ENCODE measurements around the gene PARD6G. TPM values are rescaled to one million over a fixed set of nuclear protein-coding genes. Genes with fewer than 3 reads are reported as not detected.

PARD6G gene
- total and polyA plus RNA-seq, 10 of the 15 experiments (the other 5 are each of a cell fraction or from before 2014, with no cell fraction given), result 0.20 to 2.0 (median 0.60) TPM

DNA sequence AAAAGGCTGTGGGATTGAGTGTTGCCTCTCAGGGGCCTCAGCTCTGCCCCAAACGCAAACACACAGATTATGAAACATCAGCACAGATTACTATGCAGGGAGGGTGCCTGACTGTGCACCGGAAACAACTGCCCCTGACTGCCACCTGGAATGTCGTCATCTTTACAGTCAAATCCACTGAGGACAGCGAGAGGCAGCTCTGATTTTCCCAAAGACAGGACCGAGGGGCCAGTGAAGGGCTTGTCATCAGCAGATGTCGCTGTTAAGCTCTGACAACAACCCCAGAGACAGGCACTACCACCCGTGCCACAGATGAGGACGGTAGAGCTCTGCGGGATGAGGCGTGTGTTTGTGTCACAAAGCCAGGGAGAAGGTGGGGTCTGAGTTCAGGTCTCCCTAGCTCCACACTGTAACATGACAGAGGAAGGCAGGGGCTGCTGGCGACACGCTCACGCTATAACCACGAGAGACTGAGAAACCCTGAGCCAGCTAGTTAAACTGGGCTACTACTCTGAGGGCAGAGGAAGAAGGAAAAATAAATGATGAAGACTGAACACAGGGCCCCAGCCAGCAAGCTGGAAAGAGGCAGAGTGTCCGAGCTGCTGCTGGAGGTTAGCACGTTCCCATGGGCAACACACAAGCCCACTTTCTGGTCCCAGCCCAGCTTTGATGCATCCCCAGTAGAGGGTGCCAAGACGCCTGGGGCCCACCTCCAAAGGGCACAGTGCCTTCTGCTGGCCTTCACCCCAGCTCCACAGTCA, 47.0 kb downstream of the PARD6G start (continued):
- TF ChIP-seq, protein P1, sequence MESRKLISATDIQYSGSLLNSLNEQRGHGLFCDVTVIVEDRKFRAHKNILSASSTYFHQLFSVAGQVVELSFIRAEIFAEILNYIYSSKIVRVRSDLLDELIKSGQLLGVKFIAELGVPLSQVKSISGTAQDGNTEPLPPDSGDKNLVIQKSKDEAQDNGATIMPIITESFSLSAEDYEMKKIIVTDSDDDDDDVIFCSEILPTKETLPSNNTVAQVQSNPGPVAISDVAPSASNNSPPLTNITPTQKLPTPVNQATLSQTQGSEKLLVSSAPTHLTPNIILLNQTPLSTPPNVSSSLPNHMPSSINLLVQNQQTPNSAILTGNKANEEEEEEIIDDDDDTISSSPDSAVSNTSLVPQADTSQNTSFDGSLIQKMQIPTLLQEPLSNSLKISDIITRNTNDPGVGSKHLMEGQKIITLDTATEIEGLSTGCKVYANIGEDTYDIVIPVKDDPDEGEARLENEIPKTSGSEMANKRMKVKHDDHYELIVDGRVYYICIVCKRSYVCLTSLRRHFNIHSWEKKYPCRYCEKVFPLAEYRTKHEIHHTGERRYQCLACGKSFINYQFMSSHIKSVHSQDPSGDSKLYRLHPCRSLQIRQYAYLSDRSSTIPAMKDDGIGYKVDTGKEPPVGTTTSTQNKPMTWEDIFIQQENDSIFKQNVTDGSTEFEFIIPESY (IDR thresholded peaks at IDR 0.05), result no peak
- TF ChIP-seq RAD21 (IDR thresholded peaks at IDR 0.05; ENCODE audit: insufficient read depth, low read depth, low read length) (peak; percentile 63), SMC3 (IDR thresholded peaks at IDR 0.05; ENCODE audit: borderline replicate concordance, low read length) (peak; percentile 15; the same call in 1 of the 2 replicates), PML (IDR thresholded peaks at IDR 0.05; ENCODE audit: low read length) (no peak), IRF4 (IDR thresholded peaks at IDR 0.05; ENCODE audit: low read depth, low read length) (no peak)
- TF ChIP-seq, protein P2, sequence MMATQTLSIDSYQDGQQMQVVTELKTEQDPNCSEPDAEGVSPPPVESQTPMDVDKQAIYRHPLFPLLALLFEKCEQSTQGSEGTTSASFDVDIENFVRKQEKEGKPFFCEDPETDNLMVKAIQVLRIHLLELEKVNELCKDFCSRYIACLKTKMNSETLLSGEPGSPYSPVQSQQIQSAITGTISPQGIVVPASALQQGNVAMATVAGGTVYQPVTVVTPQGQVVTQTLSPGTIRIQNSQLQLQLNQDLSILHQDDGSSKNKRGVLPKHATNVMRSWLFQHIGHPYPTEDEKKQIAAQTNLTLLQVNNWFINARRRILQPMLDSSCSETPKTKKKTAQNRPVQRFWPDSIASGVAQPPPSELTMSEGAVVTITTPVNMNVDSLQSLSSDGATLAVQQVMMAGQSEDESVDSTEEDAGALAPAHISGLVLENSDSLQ (IDR thresholded peaks at IDR 0.05), result no peak
- TF ChIP-seq, protein P3, sequence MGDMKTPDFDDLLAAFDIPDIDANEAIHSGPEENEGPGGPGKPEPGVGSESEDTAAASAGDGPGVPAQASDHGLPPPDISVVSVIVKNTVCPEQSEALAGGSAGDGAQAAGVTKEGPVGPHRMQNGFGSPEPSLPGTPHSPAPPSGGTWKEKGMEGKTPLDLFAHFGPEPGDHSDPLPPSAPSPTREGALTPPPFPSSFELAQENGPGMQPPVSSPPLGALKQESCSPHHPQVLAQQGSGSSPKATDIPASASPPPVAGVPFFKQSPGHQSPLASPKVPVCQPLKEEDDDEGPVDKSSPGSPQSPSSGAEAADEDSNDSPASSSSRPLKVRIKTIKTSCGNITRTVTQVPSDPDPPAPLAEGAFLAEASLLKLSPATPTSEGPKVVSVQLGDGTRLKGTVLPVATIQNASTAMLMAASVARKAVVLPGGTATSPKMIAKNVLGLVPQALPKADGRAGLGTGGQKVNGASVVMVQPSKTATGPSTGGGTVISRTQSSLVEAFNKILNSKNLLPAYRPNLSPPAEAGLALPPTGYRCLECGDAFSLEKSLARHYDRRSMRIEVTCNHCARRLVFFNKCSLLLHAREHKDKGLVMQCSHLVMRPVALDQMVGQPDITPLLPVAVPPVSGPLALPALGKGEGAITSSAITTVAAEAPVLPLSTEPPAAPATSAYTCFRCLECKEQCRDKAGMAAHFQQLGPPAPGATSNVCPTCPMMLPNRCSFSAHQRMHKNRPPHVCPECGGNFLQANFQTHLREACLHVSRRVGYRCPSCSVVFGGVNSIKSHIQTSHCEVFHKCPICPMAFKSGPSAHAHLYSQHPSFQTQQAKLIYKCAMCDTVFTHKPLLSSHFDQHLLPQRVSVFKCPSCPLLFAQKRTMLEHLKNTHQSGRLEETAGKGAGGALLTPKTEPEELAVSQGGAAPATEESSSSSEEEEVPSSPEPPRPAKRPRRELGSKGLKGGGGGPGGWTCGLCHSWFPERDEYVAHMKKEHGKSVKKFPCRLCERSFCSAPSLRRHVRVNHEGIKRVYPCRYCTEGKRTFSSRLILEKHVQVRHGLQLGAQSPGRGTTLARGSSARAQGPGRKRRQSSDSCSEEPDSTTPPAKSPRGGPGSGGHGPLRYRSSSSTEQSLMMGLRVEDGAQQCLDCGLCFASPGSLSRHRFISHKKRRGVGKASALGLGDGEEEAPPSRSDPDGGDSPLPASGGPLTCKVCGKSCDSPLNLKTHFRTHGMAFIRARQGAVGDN (IDR thresholded peaks at IDR 0.05), result no peak
- TF ChIP-seq, protein P4, sequence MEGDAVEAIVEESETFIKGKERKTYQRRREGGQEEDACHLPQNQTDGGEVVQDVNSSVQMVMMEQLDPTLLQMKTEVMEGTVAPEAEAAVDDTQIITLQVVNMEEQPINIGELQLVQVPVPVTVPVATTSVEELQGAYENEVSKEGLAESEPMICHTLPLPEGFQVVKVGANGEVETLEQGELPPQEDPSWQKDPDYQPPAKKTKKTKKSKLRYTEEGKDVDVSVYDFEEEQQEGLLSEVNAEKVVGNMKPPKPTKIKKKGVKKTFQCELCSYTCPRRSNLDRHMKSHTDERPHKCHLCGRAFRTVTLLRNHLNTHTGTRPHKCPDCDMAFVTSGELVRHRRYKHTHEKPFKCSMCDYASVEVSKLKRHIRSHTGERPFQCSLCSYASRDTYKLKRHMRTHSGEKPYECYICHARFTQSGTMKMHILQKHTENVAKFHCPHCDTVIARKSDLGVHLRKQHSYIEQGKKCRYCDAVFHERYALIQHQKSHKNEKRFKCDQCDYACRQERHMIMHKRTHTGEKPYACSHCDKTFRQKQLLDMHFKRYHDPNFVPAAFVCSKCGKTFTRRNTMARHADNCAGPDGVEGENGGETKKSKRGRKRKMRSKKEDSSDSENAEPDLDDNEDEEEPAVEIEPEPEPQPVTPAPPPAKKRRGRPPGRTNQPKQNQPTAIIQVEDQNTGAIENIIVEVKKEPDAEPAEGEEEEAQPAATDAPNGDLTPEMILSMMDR (IDR thresholded peaks at IDR 0.05 in 2 of 3, conservative IDR thresholded peaks at IDR 0.05 in 1 of 3; ENCODE audit: control insufficient read depth in 2 of 3, extremely low read depth in 1 of 3, insufficient read depth in 1 of 3, low read depth in 3 of 3, low read length in 3 of 3), result peak in 1 of 3 experiments; percentile 41; a peak in 1 of 6 replicates

Measured in GM12878 (cell line).